Heart right ventricle (tissue), 16 donors: ENCODE measurements around the gene PTPRG. TPM values are rescaled to one million over a fixed set of nuclear protein-coding genes. Genes with fewer than 3 reads are reported as not detected.

Experiments
- ATAC-seq, 8 donors: fragments of 200-7000 bp; cut with Tn5 transposase; one replicate each; pipeline ENCODE4 v1.9.1; 2020; ENCODE audit warnings: mild to moderate bottlenecking in 8 of 8, moderate library complexity in 8 of 8, moderate number of reproducible peaks in 1 of 8
- DNase-seq, 2 donors: peaks; one replicate each; pipeline ENCODE4 v3.0.0-alpha.2; 2020
- H3K27ac ChIP-seq, 10 donors: fragments of 200-600 bp; sonication (generic) in 2 of 10; one replicate each; pipeline versions ENCODE4 v1.5.0 to v1.8.0; 2020 to 2022; ENCODE audit warnings: mild to moderate bottlenecking in 3 of 10
- H3K27me3 ChIP-seq, 7 donors: fragments of 200-600 bp; one replicate each; pipeline ENCODE4 v1.8.0; 2021 to 2022; ENCODE audit warnings: mild to moderate bottlenecking in 2 of 7
- H3K36me3 ChIP-seq, 9 donors: fragments of 200-600 bp; sonication (generic) in 1 of 9; one replicate each; pipeline versions ENCODE4 v1.5.0 to v1.8.0; 2020 to 2022; ENCODE audit warnings: mild to moderate bottlenecking in 2 of 9
- H3K4me1 ChIP-seq, 9 donors: fragments of 200-600 bp; sonication (generic) in 1 of 9; one replicate each; pipeline versions ENCODE4 v1.5.0 to v1.8.0; 2020 to 2022; ENCODE audit warnings: mild to moderate bottlenecking in 4 of 9
- H3K4me3 ChIP-seq, 10 donors: fragments of 200-600 bp; sonication (generic) in 2 of 10; one replicate each; pipeline versions ENCODE4 v1.5.0 to v1.8.0; 2020 to 2022; ENCODE audit warnings: mild to moderate bottlenecking in 7 of 10, moderate library complexity in 2 of 10
- H3K9me3 ChIP-seq, 11 donors: fragments of 200-600 bp in 10 of 11; sonication (generic) in 2 of 11; one replicate each; pipeline versions ENCODE4 v1.5.0 to v1.8.0; 2013 to 2022; ENCODE audit warnings: mild to moderate bottlenecking in 2 of 11, control low read depth in 1 of 11, moderate library complexity in 1 of 11
- CTCF ChIP-seq, 9 donors: fragments of 200-600 bp; sonication (generic) in 2 of 9; IDR thresholded peaks; one replicate each; pipeline versions ENCODE4 v1.5.0 to v1.8.0; 2021 to 2022; ENCODE audit warnings: antibody characterized with exemption in 9 of 9, mild to moderate bottlenecking in 5 of 9, moderate library complexity in 1 of 9
- WGBS, 2 donors: extraction: QIAGEN DNeasy Blood & Tissue Kit; methylation state at CpG; one replicate each; pipeline ENCODE4 v1.1.7; 2013; ENCODE audit warnings: inconsistent platforms in 1 of 2; 5-methylcytosine and 5-hydroxymethylcytosine counted together
- intact Hi-C, 10 donors: fragments of 100-400 bp; cut with DNase I; formaldehyde crosslinking; loops; one replicate each; pipeline versions ENCODE4 v1.11.1 to v1.14.2; 2022
- polyA plus RNA-seq, 2 donors: library from polyadenylated mRNA; stranded (reverse); fragments of 200-250 nt; gene quantifications; one replicate each; pipeline ENCODE4 v1.2.3, GENCODE V29; 2013
- total RNA-seq, 10 donors: library from RNA; stranded (reverse); fragmentation: NEBNext Ultra II Directional in 3 of 10; extraction: Animal tissue kit (Norgen Biotek cat#: 25700) in 3 of 10; gene quantifications; one replicate each; pipeline versions ENCODE4 v1.2.1 to v1.2.4, GENCODE V29; 2021 to 2023
- donor health status: Arrhythmogenic right ventricular cardiomyopathy.
- donor health status: ischemic (EF 13 %, LVEDD 7.1; RV severe dilation, severe dysfunction).
- donor health status: healthy with polysubstance abuse.
- donor health status: DM: no; HTN: yes; CAD: no.
- donor health status: DM: no; HTN: no; CAD: no.
- donor health status: ischemic (EF 25% LVEDD 6.9; RV normal size, moderate dysfunction).
- donor health status: ischemic (EF 25% LVEDD 5.7; RV mildly dilated, moderate dysfunction).
- donor health status: healthy.
- donor health status: DM: yes; HTN: yes; CAD: no.
- donor health status: Ischemic cardiomyopathy.
- donor health status: ischemic (EF 35%, LVEDD 5.7; RV mildly dilated, moderate dysfunction).
- donor health status: nonischemic (EF 11% LVEDD 7.7; RV severe dilation, severe dysfunction).
- donor health status: DM: yes; HTN: yes; CAD: no.
- donor health status: PGD.
- donor health status: ischemic (EF 29% LVEDD 5.4; RV normal size, mild dysfunction).
- donor health status: nonischemic (EF 23%, LVEDD 6.1; RV moderate dilation, normal function).

The PTPRG gene
- total and polyA plus RNA-seq, 12 donors, result 10.1 to 38.3 (median 32.6) TPM

- Histone ChIP-seq H3K4me1 (peaks cover 3 to 51% (median 39%) of the 10 kb centered on the region in 9 donors), H3K27ac (no peak overlapping the region), H3K9me3 (peaks cover 0 to 13% (median 0%) of the 10 kb centered on the region in 11 donors), H3K27me3 (no peaks in the 10 kb centered on the region), H3K36me3 (no peaks in the 10 kb centered on the region), H3K4me3 (no peak overlapping the region)
- WGBS, 2 donors, result 88 to 91% methylated on average over 2 of the region's 2 CpGs
- intact Hi-C loops, result loop anchor here in 3 of 10 donors (5.0 to 10.0 kb wide), 2 partner anchors 56 to 59 kb away; no protein-coding TSS in a partner anchor
- TF ChIP-seq CTCF (IDR thresholded peaks at IDR 0.05), result no peak
- ATAC-seq, result no peak
- DNase-seq, result no peak
These were observed 69.9 kb downstream of the PTPRG start for GRCh38 chr3:61631108-61631769.

- Histone ChIP-seq H3K4me1 (peaks cover 6 to 51% (median 32%) of the 10 kb centered on the region in 9 donors), H3K36me3 (no peaks in the 10 kb centered on the region), H3K9me3 (peaks cover 0 to 13% (median 0%) of the 10 kb centered on the region in 11 donors), H3K27me3 (no peaks in the 10 kb centered on the region), H3K4me3 (no peak overlapping the region), H3K27ac (no peak overlapping the region)
- 97 to 99% methylated on average over 2 of the region's 2 CpGs for WGBS, 2 donors
- intact Hi-C loops, result loop anchor here in 3 of 10 donors (5.0 to 10.0 kb wide), 2 partner anchors 58 to 60 kb away; no protein-coding TSS in a partner anchor
- ATAC-seq, result no peak
- TF ChIP-seq CTCF (IDR thresholded peaks at IDR 0.05), result no peak
- DNase-seq, result no peak
These were observed 71.3 kb downstream of the PTPRG start for GRCh38 chr3:61632568-61633175.

GRCh38 chr3:61634678-61635077 lies 73.3 kb downstream of the PTPRG start:
- no peak for ATAC-seq
- peaks cover 3 to 57% (median 34%) of the 10 kb centered on the region in 9 donors for H3K4me1 ChIP-seq
- TF ChIP-seq CTCF (IDR thresholded peaks at IDR 0.05), result no peak
- intact Hi-C loops, result loop anchor here in 4 of 10 donors (5.0 to 10.0 kb wide), 3 partner anchors 60 to 213 kb away; no protein-coding TSS in a partner anchor
- WGBS, 2 donors, result 19 to 32% methylated on average over 3 of the region's 3 CpGs
- peaks cover 0 to 13% (median 0%) of the 10 kb centered on the region in 11 donors for H3K9me3 ChIP-seq
- H3K27ac ChIP-seq, result peak overlapping the region in 4 of 10 donors; percentile 16 to 48 (median 30)
- no peak for DNase-seq
- H3K4me3 ChIP-seq, result no peak overlapping the region
- H3K27me3 ChIP-seq, result no peaks in the 10 kb centered on the region
- no peaks in the 10 kb centered on the region for H3K36me3 ChIP-seq
